Measurements from ENCODE around the gene SDC4. TPM values are rescaled to one million over a fixed set of nuclear protein-coding genes. Genes with fewer than 3 reads are reported as not detected.

Gene SDC4
- total RNA-seq, 1 experiment from 2014 or later = 242 TPM

GRCh38 chr20:45374966-45375365 lies 26.7 kb upstream of the SDC4 start:
- H3K27me3 Mint-ChIP-seq (ENCODE audit: insufficient read depth, unreplicated experiment) = no peaks in the 10 kb centered on the region
- no peaks in the 10 kb centered on the region for H3K36me3 ChIP-seq (ENCODE audit: control insufficient read depth, insufficient read depth, low read length)
- no peaks in the 10 kb centered on the region for H3K4me1 ChIP-seq
- H3K4me3 Mint-ChIP-seq (ENCODE audit: unreplicated experiment) = no peak overlapping the region
- no peak for DNase-seq
- no peak for TF ChIP-seq CTCF (IDR thresholded peaks at IDR 0.05; ENCODE audit: insufficient read depth in 1 of 2, low read depth in 1 of 2, low read length in 1 of 2, severe bottlenecking in 1 of 2, unreplicated experiment in 1 of 2)
- intact Hi-C loops (cut with micrococcal nuclease; ENCODE audit: unreplicated experiment) = loop anchor here (1.0 kb wide), 1 partner anchor 62 kb away; no protein-coding TSS in a partner anchor
- H3K27ac Mint-ChIP-seq (ENCODE audit: unreplicated experiment) = no peak overlapping the region
- H3K36me3 Mint-ChIP-seq (ENCODE audit: insufficient read depth, unreplicated experiment) = peaks cover 6% of the 10 kb centered on the region
- H3K27me3 ChIP-seq (replicated peaks; ENCODE audit: control insufficient read depth, insufficient read depth, low read length) = no peaks in the 10 kb centered on the region
- H3K9me3 ChIP-seq = no peaks in the 10 kb centered on the region
- CTCF ChIA-PET = interaction anchor here (0.6 to 3.6 kb wide), 4 partner anchors 15 to 61 kb away, joined by 3 to 27 read pairs (median 12); no protein-coding TSS in a partner anchor
- no TSS peak for BruUV-seq (replicated peaks)
- H3K9me3 Mint-ChIP-seq (ENCODE audit: unreplicated experiment) = no peaks in the 10 kb centered on the region
- H3K4me1 Mint-ChIP-seq (ENCODE audit: low read depth, unreplicated experiment) = no peaks in the 10 kb centered on the region
- H3K4me3 ChIP-seq (ENCODE audit: low read depth, low read length) = no peak overlapping the region
- POLR2A ChIA-PET = no interaction called here

- H3K27me3 Mint-ChIP-seq (ENCODE audit: insufficient read depth, unreplicated experiment) = no peaks in the 10 kb centered on the region
- no peak overlapping the region for H3K4me3 ChIP-seq (ENCODE audit: low read depth, low read length)
- DNase-seq = no peak
- H3K4me3 Mint-ChIP-seq (ENCODE audit: unreplicated experiment) = peak overlapping the region; percentile 64
- H3K27ac Mint-ChIP-seq (ENCODE audit: unreplicated experiment) = no peak overlapping the region
- POLR2A ChIA-PET = interaction anchor here (0.6 to 1.0 kb wide), 3 partner anchors 11 to 63 kb away, joined by 3 to 4 read pairs (median 3); partner anchors contain the start of genes PIGT and SYS1
- H3K36me3 Mint-ChIP-seq (ENCODE audit: insufficient read depth, unreplicated experiment) = peaks cover 6% of the 10 kb centered on the region
- intact Hi-C loops (cut with micrococcal nuclease; ENCODE audit: unreplicated experiment) = loop anchor here (1.0 kb wide), 1 partner anchor 63 kb away; no protein-coding TSS in a partner anchor
- H3K27me3 ChIP-seq (replicated peaks; ENCODE audit: control insufficient read depth, insufficient read depth, low read length) = no peaks in the 10 kb centered on the region
- BruUV-seq (replicated peaks) = no TSS peak
- H3K9me3 Mint-ChIP-seq (ENCODE audit: unreplicated experiment) = no peaks in the 10 kb centered on the region
- H3K4me1 ChIP-seq = no peaks in the 10 kb centered on the region
- TF ChIP-seq CTCF (IDR thresholded peaks at IDR 0.05; ENCODE audit: insufficient read depth in 1 of 2, low read depth in 1 of 2, low read length in 1 of 2, severe bottlenecking in 1 of 2, unreplicated experiment in 1 of 2) = no peak
- H3K9me3 ChIP-seq = no peaks in the 10 kb centered on the region
- no peaks in the 10 kb centered on the region for H3K36me3 ChIP-seq (ENCODE audit: control insufficient read depth, insufficient read depth, low read length)
- no peaks in the 10 kb centered on the region for H3K4me1 Mint-ChIP-seq (ENCODE audit: low read depth, unreplicated experiment)
- CTCF ChIA-PET = interaction anchor here (0.7 to 4.6 kb wide), 29 partner anchors 9 to 397 kb away, joined by 3 to 95 read pairs (median 5); partner anchors contain the start of genes PIGT, SDC4, SYS1 and WFDC10A
Observed at GRCh38 chr20:45374101-45374467, 25.9 kb upstream of the SDC4 start.

- peak overlapping the region; percentile 64 for H3K4me3 Mint-ChIP-seq (ENCODE audit: unreplicated experiment)
- DNase-seq = peak; percentile 85 to 90
- POLR2A ChIA-PET = interaction anchor here (0.6 to 1.0 kb wide), 4 partner anchors 11 to 569 kb away, joined by 3 to 4 read pairs (median 3); partner anchors contain the start of genes PIGT and SYS1
Observed at GRCh38 chr20:45373353-45374100, 25.3 kb upstream of the SDC4 start.

More at GRCh38 chr20:45373353-45374100, 25.3 kb upstream of the SDC4 start:
- Mint-ChIP-seq H3K27ac (ENCODE audit: unreplicated experiment) (no peak overlapping the region), H3K27me3 (ENCODE audit: insufficient read depth, unreplicated experiment) (no peaks in the 10 kb centered on the region), H3K9me3 (ENCODE audit: unreplicated experiment) (no peaks in the 10 kb centered on the region), H3K4me1 (ENCODE audit: low read depth, unreplicated experiment) (no peaks in the 10 kb centered on the region), H3K36me3 (ENCODE audit: insufficient read depth, unreplicated experiment) (peaks cover 7% of the 10 kb centered on the region)
- Histone ChIP-seq H3K4me1 (no peaks in the 10 kb centered on the region), H3K36me3 (ENCODE audit: control insufficient read depth, insufficient read depth, low read length) (no peaks in the 10 kb centered on the region), H3K9me3 (no peaks in the 10 kb centered on the region), H3K27me3 (replicated peaks; ENCODE audit: control insufficient read depth, insufficient read depth, low read length) (no peaks in the 10 kb centered on the region), H3K4me3 (ENCODE audit: low read depth, low read length) (no peak overlapping the region)
- no TSS peak for BruUV-seq (replicated peaks)
- CTCF ChIA-PET = interaction anchor here (0.5 to 4.6 kb wide), 31 partner anchors 8 to 398 kb away, joined by 3 to 95 read pairs (median 4); partner anchors contain the start of genes PIGT, SDC4, SYS1 and WFDC10A
- TF ChIP-seq CTCF (IDR thresholded peaks at IDR 0.05; ENCODE audit: insufficient read depth in 1 of 2, low read depth in 1 of 2, low read length in 1 of 2, severe bottlenecking in 1 of 2, unreplicated experiment in 1 of 2) = peak; percentile 90 to 93
- intact Hi-C loops (cut with micrococcal nuclease; ENCODE audit: unreplicated experiment) = loop anchor here (1.0 kb wide), 1 partner anchor 64 kb away; no protein-coding TSS in a partner anchor

Data from Caco-2 (cell line).